ENCODE data around the gene NLK.
"Not testable (repeated sequence)": the region's sequence is repeated elsewhere in the genome, so short reads cannot be mapped to it uniquely, and the experiment has no call there.

The NLK gene

DNA sequence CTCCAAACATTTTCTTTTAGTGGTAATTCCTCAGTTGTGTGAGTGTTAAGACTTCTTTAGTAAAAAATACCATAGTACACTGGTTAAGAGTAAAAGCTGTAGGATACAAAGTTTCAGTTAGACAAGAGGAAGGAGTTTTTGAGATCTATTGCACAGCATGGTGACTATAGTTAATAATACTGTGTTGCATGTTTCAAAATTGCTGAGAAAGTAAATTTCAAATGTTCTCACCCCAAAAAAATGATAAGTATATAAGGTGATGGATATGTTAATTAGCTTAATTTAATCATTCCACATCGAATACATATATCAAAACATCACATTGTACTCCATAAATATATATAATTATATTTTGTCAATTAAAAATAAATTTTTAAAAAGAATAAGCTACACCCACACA is 22.0 kb upstream of the NLK start:
- H3K4me3 ChIP-seq (ENCODE audit: low read depth, low read length), result no peak overlapping the region
- TF ChIP-seq, protein P1, sequence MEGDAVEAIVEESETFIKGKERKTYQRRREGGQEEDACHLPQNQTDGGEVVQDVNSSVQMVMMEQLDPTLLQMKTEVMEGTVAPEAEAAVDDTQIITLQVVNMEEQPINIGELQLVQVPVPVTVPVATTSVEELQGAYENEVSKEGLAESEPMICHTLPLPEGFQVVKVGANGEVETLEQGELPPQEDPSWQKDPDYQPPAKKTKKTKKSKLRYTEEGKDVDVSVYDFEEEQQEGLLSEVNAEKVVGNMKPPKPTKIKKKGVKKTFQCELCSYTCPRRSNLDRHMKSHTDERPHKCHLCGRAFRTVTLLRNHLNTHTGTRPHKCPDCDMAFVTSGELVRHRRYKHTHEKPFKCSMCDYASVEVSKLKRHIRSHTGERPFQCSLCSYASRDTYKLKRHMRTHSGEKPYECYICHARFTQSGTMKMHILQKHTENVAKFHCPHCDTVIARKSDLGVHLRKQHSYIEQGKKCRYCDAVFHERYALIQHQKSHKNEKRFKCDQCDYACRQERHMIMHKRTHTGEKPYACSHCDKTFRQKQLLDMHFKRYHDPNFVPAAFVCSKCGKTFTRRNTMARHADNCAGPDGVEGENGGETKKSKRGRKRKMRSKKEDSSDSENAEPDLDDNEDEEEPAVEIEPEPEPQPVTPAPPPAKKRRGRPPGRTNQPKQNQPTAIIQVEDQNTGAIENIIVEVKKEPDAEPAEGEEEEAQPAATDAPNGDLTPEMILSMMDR (IDR thresholded peaks at IDR 0.05; ENCODE audit: insufficient read depth, low read depth, low read length, missing control alignments), result no peak
- DNase-seq (ENCODE audit: low read depth), result no peak

DNA sequence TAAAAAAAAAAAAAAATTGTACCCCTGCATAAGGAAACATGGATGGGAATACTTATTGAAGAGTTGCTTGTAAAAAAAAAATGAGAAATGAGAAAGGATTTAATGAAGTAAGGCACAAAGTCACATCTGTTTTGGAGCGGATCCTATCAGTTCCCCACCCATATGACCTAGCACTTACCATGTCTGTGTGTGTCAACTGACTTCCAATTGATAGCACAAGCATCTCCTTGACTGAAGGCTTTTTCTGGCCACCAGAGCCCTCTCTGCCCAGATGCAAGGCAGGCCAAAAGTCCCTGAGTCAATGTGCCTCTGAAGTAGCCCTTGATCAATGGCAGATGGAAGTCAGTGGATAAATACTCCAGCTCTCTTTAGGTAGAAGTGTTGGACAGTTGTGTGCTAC is 13.4 kb upstream of the NLK start:
- no peak for DNase-seq (ENCODE audit: low read depth)
- no peak overlapping the region for H3K4me3 ChIP-seq (ENCODE audit: low read depth, low read length)
- TF ChIP-seq, protein P1 (IDR thresholded peaks at IDR 0.05; ENCODE audit: insufficient read depth, low read depth, low read length, missing control alignments), result no peak

DNA sequence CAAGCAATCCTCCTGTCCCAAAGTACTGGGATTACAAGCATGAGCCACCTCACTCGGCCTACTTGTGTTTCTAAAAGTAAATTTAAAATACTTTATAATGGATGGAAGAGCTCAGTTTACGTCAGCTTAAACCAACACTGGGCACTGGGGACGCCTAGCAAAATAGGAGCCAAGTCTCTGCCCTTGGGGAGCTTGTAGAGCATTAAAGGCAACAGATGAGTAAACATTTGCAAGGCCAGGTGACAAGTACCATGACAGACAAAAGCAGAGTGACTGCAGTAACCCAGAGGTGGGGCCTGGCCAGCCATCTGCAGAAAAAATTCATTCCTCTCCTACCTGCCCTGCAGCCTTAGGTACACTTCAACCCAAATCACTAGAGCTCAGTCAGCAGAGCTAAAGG is 12.1 kb upstream of the NLK start:
- TF ChIP-seq, protein P1 (IDR thresholded peaks at IDR 0.05; ENCODE audit: insufficient read depth, low read depth, low read length, missing control alignments), result no peak
- no peak for DNase-seq (ENCODE audit: low read depth)
- H3K4me3 ChIP-seq (ENCODE audit: low read depth, low read length), result no peak overlapping the region

- TF ChIP-seq, protein P1 (IDR thresholded peaks at IDR 0.05; ENCODE audit: insufficient read depth, low read depth, low read length, missing control alignments), result no peak
- no peak for DNase-seq (ENCODE audit: low read depth)
- no peak overlapping the region for H3K4me3 ChIP-seq (ENCODE audit: low read depth, low read length)
These were observed 11.3 kb upstream of the NLK start for GRCh38 chr17:28031174-28031573.

DNA sequence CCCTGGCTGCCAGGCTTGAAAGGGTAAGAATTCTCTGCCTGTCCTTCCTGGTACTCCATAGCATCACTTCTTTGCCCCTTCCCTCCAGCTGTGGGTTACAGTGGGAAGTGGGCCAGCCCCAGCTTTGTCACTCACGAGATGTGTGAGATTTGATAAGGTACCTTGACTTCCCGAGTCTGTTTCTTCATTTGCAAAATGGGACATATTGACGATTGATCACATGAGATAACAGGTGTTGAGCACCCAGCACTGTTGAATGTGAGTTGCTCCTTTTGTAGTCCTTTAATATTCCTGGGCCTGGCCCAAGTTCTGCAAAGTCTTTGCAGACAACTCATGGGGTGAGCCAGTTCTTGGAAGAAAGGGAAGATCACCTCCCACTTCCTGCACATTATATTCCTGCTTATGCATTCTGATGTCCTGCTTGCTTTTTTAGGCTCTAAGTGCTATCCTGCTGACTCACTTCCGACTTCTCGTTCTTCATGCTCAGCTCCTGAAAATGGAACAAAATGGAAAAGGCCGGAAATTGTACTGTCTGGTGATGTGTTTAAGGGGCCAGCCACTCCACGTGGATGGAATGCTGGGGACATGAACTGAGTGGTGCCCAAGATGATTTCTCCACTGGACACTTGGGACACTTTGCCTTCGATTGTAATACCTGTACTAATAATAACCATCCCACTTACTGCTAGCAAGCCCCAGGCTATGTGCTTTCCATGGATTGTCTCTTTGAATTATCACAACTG is 8.3 kb upstream of the NLK start:
- no peak overlapping the region for H3K4me3 ChIP-seq (ENCODE audit: low read depth, low read length)
- TF ChIP-seq, protein P1 (IDR thresholded peaks at IDR 0.05; ENCODE audit: insufficient read depth, low read depth, low read length, missing control alignments), result no peak
- no peak for DNase-seq (ENCODE audit: low read depth)

GRCh38 chr17:28035452-28035851 is 7.0 kb upstream of the NLK start:
- H3K4me3 ChIP-seq (ENCODE audit: low read depth, low read length); DNase-seq (ENCODE audit: low read depth): not testable (repeated sequence)

DNA sequence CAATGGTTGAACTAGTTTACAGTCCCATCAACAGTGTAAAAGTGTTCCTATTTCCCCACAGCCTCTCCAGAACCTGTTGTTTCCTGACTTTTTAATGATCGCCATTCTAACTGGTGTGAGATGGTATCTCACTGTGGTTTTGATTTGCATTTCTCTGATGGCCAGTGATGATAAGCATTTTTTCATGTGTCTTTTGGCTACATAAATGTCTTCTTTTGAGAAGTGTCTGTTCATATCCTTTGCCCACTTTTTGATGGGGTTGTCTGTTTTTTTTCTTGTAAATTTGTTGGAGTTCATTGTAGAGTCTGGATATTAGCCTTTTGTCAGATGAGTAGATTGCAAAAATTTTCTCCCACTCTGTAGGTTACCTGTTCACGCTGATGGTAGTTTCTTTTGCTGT is 6.6 kb upstream of the NLK start:
- not testable (repeated sequence) for DNase-seq (ENCODE audit: low read depth); H3K4me3 ChIP-seq (ENCODE audit: low read depth, low read length)

- H3K4me3 ChIP-seq (ENCODE audit: low read depth, low read length), result no peak overlapping the region
- TF ChIP-seq, protein P1 (IDR thresholded peaks at IDR 0.05; ENCODE audit: insufficient read depth, low read depth, low read length, missing control alignments), result no peak
- DNase-seq (ENCODE audit: low read depth), result no peak
These were observed 3.7 kb upstream of the NLK start for GRCh38 chr17:28038802-28039201.

All from GM12865 (cell line).